Measurements from ENCODE around the gene FSCN2.

FSCN2 gene

GRCh38 chr17:81513372-81513752 lies 14.8 kb upstream of the FSCN2 start:
- no peak for DNase-seq (ENCODE audit: low read depth, low spot score)

- no peak for DNase-seq (ENCODE audit: low read depth, low spot score)
These were observed 14.3 kb upstream of the FSCN2 start for GRCh38 chr17:81513753-81514488.

GRCh38 chr17:81514489-81514738 lies 13.8 kb upstream of the FSCN2 start:
- no peak for DNase-seq (ENCODE audit: low read depth, low spot score)

- no peak for DNase-seq (ENCODE audit: low read depth, low spot score)
These were observed 13.2 kb upstream of the FSCN2 start for GRCh38 chr17:81514739-81515529.

- DNase-seq (ENCODE audit: low read depth, low spot score) = no peak
These were observed 12.6 kb upstream of the FSCN2 start for GRCh38 chr17:81515530-81516041.

- no peak for DNase-seq (ENCODE audit: low read depth, low spot score)
These were observed 11.7 kb upstream of the FSCN2 start for GRCh38 chr17:81516439-81516838.

- DNase-seq (ENCODE audit: low read depth, low spot score) = no peak
These were observed 11.2 kb upstream of the FSCN2 start for GRCh38 chr17:81517009-81517338.

- no peak for DNase-seq (ENCODE audit: low read depth, low spot score)
These were observed 10.7 kb upstream of the FSCN2 start for GRCh38 chr17:81517339-81518112.

- no peak for DNase-seq (ENCODE audit: low read depth, low spot score)
These were observed 9.9 kb upstream of the FSCN2 start for GRCh38 chr17:81518113-81518784.

- DNase-seq (ENCODE audit: low read depth, low spot score) = no peak
These were observed 9.3 kb upstream of the FSCN2 start for GRCh38 chr17:81518785-81519283.

GRCh38 chr17:81519284-81520020 lies 8.7 kb upstream of the FSCN2 start:
- DNase-seq (ENCODE audit: low read depth, low spot score) = no peak

GRCh38 chr17:81520021-81520901 lies 7.9 kb upstream of the FSCN2 start:
- DNase-seq (ENCODE audit: low read depth, low spot score) = no peak

GRCh38 chr17:81522491-81523401 lies 5.4 kb upstream of the FSCN2 start:
- no peak for DNase-seq (ENCODE audit: low read depth, low spot score)

GRCh38 chr17:81523402-81524038 lies 4.7 kb upstream of the FSCN2 start:
- no peak for DNase-seq (ENCODE audit: low read depth, low spot score)

GRCh38 chr17:81524039-81524864 lies 3.9 kb upstream of the FSCN2 start:
- DNase-seq (ENCODE audit: low read depth, low spot score) = no peak

GRCh38 chr17:81524865-81525159 lies 3.4 kb upstream of the FSCN2 start:
- DNase-seq (ENCODE audit: low read depth, low spot score) = no peak

- DNase-seq (ENCODE audit: low read depth, low spot score) = no peak
These were observed 1.3 kb upstream of the FSCN2 start for GRCh38 chr17:81526662-81527571.
